ENCODE results near the gene TFDP1.
A peak's percentile ranks its signal among the peaks of the same experiment; 100 is the strongest.

The TFDP1 gene

DNA sequence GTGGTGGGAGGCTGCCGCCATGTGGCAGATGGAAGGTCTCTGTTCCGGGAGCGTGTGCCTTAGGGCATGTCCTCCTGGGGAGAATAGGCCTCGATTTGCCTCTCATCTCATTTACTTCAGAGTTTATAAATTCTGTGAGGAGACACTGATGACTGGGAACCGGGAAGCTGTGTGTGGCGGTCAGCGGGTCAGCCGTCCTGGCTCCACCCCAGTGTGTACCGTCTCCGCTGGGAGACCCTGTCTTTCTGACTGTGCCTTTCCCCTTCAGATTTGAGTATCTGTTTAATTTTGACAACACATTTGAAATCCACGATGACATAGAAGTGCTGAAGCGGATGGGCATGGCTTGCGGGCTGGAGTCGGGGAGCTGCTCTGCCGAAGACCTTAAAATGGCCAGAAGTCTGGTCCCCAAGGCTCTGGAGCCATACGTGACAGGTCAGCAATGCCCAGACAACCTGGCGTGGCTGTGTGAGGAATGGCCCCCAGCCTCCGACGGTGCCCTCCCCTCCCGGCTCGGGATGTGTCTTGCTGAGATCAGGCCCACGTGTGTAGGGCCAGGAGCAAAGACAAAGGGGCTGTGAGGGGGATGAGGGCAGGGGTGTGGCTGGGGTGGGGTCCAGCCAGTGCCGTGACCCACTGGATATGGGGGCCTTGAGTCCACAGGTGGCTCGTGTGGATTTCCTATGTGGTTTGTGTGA, 51.9 kb downstream of the TFDP1 start:
- DNase-seq = no peak

DNA sequence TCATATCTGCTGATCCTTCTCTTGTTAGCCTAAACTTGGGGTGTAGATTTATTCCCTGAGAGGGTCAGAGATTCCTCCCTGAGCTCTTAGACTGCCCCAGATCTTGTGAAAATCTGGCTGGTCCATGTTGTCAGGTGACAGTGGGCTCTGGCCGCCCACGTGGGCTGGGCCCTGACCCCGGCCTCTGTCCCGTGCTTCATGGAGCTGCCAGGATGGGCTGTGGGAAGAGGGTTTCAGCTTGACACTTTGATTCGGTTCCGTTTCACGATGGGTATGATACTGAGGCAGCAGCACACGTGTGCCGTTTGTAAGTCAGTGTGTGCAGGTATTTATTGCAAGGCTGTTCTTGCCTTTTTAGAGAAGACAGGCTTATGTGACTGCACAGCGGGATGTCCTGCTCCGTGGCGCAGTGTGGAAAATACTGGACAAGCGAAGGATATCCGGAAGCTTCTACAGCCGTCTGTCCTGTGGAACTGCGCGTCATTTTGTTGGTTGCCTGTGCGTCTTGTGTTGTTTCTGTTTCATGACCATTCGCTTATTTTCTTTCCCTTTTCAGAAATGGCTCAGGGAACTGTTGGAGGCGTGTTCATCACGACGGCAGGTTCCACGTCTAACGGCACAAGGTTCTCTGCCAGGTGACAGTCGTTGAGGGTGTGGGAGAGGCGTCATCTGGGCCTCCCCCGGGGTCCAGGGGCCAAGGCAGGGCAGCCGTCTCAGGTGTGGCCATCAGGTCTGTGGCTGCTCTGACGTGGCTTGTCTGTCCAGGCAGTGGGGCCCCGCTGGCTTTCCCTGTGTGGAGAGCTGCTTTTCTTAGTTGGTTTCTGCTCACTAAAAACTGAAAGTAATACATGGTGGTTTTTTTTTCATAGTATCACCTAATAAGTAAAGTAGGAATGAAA, 53.0 kb downstream of the TFDP1 start:
- DNase-seq = no peak

DNA sequence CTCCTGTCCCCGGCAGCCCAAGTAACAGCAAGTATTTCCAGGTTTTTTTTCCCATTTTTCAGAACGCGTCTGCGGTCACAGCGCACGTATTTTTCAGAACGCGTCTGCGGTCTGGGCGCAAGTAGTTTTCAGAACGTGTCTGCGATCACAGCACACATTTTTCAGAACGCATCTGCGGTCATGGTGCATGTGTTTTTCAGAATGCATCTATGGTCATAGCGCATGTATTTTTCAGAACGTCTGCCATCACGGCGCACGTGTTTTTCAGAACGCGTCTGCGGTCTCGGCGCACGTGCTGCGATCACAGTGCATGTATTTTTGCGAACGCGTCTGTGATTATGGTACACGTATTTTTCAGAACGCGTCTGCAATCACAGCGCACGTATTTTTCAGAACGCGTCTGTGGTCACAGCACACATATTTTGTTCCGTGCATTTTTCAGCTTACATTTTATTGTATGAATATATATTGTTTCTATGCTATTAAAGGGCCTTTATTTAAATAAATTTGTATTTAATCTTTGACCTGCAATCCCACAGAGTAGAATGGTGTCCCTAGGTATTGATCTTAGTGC, 53.7 kb downstream of the TFDP1 start:
- DNase-seq = no peak

DNA sequence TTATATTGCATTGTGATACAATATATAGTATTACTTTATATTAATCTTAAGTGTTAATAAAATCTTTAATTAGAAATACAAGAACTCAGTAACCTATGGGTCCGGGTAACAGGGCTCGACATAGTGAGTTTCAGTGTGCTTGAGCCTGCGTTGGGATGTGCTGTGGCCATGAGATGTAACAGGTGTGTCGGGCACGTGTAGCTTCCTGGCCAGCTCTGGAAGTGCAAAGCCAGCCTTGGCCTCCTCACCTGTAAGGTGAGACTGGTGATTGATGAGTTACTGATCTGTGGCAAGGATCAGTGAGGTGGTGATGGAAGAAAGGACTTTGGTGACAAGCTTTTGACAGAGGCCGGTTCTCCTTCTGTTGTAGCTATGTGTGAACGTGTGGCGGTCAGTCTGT, 54.3 kb downstream of the TFDP1 start:
- no peak for DNase-seq

DNA sequence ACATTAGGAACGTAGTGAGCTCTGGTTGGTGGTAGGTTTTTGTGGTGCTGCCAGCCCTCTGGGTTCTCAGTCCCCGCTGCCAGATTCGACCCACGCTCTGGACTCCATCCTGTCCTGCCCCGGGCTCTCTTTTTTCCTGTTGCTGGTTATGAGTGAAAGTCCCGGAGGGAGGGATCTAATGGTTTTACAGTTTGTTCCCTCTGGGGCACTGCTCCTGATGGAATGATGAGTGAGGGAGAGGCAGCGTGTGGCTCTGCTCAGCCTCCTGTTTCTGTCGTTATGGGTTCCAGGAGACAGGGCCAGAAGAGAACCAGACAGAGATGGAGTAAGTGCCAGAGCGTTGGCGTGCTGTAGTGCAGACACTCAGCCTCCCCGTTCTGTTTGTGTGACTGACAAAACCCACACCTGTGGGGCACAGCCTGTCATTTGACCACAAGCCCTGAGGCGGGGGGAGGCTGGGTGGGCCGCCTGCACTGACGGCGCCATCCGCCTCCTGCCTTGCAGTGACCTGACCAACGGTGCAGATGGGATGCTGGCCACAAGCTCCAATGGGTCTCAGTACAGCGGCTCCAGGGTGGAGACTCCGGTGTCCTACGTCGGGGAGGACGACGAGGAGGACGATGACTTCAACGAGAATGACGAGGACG, 55.2 kb downstream of the TFDP1 start:
- no peak for DNase-seq

DNA sequence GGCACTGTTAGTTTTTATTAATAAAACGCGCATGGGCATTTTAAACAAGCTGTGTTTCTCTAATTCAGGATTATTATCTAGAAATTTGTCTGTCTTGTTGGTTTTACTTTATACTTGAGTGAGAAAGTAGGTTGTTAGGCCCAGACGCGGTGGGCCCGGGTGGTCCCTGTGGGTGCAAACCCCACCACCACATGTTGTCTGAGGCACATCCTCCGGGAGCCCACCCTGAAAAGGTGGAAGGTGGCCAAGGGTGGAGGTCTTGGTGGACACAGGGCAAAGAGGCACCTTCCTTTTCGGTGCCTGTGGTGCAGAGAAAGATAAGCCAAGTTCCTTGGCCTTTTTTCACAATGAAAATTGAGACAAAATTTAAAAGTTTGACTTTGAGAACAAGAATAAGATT, 56.9 kb downstream of the TFDP1 start:
- DNase-seq = no peak

DNA sequence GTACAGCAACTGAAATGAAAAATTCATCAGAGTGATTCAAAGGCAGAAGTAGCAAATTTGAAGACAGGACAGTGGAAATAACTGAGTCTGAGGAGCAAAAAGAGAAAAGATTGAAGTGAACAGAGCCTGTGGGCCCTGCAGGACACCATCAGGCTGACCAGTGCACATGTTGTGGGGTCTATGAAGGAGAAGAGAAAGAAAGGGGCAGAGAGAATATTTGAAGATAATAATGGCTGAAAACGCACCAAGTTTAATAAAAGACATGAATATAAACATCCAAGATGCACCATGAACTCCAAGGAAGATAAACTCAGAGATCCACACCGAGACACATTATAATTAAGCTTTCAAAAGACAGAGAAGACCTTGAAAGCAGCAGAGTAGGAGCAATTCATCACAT, 58.0 kb downstream of the TFDP1 start:
- no peak for DNase-seq

DNA sequence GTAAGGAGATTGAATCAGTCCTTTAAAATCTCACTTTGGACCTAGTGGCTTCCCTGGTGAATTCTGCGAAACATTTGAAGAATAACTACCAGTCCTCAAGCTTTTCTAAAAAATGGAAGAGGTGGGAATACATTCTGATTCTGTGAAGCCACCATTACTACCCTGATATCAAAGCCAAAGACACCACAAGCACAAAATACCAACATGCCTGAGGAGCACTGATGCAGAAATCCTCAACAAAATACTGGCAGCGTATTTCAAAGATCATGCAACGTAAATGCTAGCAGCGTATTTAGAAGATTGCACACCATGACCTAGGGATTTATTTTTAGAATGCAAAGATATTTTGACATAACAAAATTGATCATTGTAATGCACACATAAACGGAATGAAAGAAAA, 59.0 kb downstream of the TFDP1 start:
- DNase-seq = no peak

DNA sequence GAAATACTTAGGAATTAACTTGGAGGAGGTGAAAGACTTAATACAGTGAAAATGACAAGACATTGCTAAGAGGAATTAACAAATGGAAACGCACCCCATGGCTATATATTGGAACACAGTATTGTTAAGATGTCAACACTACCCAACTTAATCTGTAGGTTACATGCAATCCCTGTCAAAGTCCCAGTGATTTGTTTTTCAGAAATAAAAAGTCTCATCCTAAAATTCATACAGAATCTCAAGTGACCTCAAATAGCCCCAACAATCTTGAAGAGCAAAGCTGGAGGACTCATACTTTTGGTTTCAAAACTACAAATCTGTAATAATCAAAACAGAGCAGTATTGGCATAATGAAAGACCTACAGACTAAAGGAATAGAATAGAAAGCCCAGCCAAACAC, 60.2 kb downstream of the TFDP1 start:
- no peak for DNase-seq

DNA sequence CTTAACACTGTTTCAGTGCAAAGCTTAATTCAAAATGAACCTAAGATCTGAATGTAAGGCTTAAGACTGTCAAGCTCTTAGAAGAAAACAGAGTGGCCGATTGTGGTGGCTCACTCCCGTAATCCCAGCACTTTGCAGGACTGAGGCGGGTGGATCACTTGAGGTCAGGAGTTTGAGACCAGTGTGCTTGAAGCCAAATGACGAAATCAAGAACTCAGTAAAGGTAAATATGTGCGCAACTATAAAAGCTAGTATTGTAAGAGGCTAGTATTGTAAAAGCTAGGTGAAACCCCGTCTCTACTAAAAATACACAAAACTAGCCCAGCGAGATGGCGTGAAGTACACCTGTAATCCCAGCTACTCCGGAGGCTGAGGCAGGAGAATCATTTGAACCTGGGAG, 60.8 kb downstream of the TFDP1 start:
- no peak for DNase-seq

DNA sequence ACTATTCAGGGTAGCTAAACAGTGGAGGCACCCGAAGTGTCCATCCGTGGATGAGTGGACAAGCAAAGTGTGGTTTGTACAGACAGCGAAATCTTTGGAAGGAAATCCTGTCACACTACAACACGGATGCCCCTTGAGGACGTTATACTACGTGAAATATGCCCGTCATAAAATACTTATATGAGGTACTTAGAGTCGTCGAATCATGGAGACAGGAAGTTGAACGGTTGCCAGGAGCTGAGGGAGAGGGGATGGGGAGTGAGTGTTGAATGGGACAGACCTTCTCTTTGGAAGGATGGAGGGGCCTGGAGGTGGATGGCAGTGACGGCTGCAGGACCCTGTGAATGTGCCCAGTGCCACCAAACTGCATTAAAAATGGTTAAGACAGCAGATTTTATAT, 61.8 kb downstream of the TFDP1 start:
- DNase-seq = no peak

DNA sequence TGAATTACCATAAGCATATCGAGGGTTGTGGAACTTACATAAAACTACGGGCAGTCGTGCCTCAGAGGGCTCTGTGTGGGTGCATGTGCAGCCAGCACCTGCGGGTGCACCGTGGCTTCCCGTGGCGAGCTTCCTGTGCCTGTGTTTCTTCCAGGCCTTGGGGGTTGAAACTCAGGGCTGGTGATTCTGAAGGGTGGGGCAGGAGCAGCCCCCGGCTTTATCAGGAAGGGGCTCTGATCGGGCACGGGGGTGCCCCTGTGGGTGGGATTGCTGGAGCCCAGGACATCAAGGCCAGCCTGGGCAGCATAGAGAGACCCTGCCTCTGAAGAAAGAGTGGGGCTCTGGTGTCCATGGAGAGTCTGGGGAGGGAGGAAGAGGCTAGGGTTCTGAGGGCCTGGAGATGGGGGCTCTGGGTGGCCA, 62.4 kb downstream of the TFDP1 start:
- DNase-seq = no peak

DNA sequence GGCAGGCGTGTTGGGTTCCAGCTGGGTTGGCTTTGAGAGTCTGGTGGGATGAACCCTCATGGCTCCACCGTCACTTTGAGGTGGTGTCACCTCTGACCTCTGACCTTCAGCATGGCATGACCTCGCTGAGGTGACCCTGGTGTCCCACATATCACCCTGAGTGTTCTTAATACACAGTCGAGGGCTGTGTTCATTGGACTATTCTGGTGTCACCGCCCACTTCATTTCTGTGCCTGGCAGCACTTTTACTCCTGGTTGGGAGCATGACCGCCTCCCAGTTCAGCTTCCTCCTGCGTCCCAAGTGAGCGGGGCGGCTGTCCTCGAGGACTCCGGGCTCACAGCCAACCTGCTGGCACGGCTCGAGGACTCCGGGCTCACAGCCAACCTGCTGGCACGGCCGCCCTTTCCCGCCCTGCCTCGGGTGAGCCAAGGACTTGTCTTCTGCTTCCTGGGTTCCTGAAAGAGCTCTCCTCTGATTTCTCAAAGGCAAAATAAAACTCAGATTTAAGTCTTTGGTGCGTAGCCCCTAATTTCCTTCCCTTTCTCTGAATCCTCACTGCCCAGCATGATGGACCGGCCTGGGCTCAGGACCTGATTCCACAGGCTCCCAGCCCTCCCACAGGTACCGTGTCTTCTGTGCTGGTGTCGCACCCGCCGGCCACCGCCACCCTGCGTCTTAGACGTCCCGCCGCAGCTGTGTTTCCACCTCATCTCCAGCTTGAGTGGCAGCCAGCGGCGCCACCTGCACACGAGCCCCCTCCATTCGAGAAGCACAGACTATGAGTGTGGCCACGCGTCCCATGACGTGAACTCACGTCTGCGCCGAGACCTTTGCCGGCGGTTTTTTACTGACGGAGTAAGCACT, 63.0 kb downstream of the TFDP1 start:
- DNase-seq = peak; percentile 67

DNA sequence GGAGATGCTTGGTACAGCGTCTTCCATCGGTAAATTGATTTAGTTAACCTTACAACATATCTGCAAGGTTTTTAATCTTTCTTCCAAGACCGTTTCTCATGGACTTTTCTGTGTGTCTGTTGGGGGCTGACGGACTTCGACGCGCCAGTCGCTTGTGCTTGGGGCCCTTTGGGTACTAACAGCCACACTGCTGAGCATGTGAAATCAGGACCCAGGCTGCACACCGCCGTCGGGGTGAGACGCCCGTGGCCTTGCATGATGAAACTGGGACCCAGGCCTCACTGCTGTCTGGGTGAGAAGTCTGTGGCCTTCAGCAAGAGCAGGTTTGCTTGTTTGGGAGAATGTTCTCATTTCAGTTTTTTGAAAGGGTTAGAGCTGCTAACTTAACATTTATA, 63.7 kb downstream of the TFDP1 start:
- no peak for DNase-seq

DNA sequence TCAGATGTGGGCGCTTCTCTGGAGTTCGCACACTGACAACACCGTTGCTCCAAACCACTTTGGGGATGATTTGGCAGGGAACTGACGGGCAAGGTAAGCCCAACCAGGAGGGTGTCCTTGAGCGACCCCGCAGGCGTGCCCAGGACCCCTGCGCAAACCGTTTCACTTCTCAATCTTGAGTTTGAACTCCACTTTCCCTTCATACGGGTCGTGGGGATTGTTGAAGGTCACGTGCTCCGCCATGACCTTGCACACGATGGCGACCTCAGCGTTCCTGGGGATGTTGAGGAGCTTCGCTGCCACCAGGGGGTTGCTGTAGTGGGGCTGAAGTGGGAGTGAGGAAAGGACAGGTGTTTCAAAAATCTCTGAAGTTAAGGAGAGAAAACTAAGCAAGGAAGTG, 64.7 kb downstream of the TFDP1 start:
- DNase-seq = no peak

DNA sequence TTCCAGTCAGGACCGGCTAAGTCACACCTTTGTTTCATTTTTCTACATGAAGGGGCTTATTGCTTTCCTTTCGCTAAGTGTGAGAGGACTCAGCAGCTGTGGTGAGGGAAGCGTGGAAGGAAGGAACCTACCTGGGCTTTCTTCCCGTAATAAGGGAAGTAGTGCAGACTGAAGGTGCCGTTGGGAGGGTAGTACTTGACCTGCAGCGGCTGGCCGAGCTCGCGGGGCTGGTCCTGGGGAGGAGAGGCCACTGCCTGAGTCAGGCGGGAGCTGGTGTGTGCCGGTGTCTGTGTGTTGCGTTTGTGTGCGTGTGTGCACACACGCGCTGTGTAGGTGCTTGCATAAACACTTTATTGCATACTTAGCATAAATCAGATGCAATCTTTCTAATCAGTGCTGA, 65.7 kb downstream of the TFDP1 start:
- DNase-seq = no peak

DNA sequence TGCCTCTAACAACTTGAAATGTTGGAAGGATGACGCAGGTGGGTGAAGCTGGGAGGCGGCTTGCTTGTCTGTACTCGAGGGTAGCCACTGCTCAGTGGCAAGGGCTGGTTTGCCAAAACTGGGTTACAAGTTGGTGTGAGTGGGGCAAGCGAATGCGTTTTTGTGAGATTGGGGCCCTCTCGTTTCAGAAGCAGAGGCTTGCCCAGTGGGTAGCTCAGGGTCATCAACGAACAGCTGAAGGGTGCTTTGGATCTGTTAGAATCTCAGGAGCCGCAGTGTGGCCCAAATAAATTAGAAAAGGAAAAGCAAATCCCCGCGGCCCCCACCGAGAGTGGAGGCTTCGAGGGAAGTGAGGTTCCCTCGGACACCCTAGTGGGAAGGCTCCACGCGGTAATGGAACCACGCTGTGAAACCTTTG, 66.2 kb downstream of the TFDP1 start:
- DNase-seq = no peak

DNA sequence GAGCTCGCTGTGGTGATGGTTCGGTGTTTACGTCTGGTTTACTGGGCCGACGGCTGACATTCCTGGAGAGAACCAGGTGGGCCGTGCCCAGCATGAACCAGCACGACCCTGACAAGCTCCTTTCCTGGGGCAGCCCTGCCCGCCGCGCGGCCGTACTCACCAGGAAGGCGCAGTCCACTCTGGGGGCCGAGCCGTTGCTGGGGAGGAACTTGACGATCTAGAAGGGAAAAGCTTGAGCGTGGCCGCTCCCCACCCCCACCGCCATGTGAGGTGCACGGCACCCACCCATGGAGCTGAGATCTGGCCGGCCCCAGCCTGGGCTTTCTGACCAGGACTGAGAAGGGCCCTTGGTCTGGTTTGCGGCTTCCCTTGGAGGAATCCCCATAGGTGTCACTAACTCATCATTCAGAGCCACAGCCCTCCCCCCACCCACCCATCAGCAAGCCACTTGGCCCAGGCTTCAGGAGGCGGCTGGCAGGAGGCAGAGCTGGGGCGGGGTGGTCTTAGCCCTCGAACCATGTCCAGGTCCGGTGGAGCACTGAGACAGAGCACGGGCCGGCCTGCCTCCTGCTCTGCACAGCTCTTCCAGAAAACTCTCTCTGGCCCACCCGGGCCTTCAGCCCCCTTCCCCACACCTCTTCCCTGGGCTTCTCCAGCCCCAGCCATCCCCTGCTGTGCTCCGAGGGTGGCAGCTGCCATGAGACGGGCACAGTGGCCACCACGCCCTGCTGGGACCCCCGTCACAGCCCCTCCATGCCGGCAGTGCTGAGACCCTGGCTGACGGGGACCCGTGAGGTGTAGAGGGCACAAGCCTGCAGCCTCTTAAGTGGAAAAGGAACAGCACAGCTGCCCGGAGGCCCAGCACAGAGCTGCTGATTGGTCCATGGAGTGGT, 67.2 kb downstream of the TFDP1 start:
- DNase-seq = no peak

DNA sequence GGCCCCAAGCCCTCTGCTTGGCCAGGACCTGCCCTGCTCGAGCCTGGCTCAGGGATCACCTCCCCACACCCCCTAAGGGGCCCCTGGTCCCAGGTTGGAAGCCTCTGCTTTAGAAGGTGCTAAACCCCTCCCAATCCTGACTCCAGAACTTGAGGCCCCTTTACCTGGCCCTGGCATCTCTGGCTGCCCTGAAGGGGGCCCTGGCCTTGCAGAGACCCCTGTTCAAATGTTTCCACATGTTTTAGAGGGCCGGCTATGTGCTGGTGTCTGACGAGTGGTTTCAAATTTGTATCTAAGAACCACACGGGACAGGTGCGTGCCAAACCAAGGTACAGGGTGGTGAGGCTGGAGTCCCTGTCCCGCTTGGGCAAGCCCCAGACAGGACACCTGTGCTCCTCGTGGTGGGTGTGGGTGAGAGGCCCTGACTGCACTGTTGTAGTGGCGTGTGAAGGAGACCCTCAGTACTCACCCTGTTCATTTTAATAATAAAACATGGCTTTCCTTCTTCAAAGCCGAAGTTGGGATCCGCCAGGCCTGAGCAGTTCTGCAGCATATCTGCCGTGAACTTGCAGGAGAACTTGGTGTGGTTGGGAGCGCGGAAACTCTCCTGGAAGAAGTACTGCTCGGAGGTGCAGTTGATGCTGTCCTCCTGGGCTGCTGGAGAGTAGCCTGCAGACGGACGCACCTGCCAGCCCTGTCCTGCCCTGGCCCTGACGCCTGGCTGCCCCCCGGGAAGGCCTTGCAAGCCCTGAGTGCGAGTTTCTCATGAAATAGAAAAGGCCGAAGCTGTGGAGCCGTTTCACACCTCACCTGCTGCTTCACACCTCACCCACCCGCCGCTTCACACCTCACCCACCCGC, 68.1 kb downstream of the TFDP1 start:
- DNase-seq = no peak
